Measurements from ENCODE around the gene SLC6A12.

GRCh38 chr12:196436-196835, 17.5 kb downstream of the SLC6A12 start:
- TF ChIP-seq POLR2AphosphoS5 (IDR thresholded peaks at IDR 0.05) (no peak), CTCF (IDR thresholded peaks at IDR 0.05) (no peak)
